HG02981 (cell line): ENCODE results near the gene PPP1R27.
"Not testable (repeated sequence)": the region's sequence is repeated elsewhere in the genome, so short reads cannot be mapped to it uniquely, and the experiment has no call there.

ENCODE experiments used
- ATAC-seq: cut with Tn5 transposase; IDR thresholded peaks from one replicate; pipeline ENCODE4 v1.9.1; 2021; ENCODE audit warnings: mild to moderate bottlenecking, moderate library complexity; ENCODE audit not compliant: unreplicated experiment

PPP1R27 gene

DNA sequence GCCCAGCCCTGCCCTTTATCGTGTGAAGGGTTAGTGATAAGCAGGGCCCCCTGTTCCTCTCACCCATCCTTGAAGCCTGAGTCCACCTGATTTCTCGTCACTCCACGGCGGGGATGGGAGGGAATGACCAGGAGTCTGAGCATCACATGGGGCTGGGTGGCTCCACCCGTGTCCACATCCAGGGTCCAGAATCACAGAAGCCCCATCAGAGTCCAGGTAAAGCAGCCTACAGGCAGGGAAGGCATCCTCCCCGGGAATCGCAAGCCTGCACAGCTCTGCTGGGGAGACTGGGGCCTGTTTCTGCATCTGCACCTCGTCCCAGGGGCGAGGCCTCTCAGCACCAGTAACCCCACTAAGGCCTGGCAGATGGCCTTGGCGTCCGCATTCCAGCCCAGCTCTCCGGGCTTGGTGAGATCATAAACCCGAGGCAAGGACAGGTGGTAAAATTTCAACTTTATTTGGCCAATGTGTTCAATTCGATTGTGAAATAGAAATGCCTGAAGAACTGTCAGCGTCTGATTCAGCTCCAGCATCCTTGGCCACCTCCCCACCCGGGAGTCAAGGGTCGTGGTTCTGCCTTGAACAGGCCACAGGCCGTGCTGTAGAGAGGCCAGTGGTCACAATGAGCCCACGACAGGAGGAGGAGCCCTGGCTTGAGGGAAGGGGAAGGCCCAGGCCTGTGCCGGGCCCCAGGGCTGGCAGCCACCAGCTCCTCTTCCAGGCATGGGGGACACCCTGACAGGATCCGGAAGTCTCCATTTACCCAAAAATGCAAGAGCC is 8.1 kb upstream of the PPP1R27 start:
- ATAC-seq: no peak

DNA sequence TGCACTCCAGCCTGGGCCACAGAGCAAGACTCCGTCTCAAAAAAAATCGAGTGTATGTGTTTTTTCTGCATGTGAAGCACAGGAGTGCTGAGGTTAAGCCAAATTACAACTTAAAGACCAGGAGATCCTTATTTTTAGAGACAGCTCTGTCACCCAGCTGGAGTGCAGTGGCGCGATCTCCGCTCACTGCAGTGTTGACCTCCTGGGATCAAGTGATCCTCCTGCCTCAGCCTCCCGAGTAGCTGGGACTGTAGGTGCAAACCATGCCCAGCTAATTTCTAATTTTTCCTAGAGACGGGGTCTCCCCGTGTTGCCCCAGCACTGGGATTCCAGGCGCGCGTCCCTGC is 7.5 kb upstream of the PPP1R27 start:
- no peak for ATAC-seq

DNA sequence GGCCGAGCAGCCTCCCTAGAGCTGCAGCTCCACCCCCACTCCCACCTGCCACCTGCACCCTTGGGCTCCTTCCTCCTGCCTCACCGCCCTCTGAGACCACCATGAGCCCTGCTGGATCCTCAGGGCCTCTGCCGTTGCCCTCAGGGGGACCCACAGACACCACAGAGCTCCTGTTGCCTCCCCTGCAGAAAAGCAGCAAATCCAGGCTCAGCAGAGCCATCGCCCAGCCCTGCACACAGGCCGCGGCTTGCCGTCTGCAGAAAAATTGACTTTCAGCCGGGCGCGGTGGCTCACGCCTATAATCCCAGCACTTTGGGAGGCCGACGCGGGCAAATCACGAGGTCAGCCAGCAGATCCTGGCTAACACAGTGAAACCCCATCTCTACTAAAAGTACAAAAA is 7.0 kb upstream of the PPP1R27 start:
- no peak for ATAC-seq

DNA sequence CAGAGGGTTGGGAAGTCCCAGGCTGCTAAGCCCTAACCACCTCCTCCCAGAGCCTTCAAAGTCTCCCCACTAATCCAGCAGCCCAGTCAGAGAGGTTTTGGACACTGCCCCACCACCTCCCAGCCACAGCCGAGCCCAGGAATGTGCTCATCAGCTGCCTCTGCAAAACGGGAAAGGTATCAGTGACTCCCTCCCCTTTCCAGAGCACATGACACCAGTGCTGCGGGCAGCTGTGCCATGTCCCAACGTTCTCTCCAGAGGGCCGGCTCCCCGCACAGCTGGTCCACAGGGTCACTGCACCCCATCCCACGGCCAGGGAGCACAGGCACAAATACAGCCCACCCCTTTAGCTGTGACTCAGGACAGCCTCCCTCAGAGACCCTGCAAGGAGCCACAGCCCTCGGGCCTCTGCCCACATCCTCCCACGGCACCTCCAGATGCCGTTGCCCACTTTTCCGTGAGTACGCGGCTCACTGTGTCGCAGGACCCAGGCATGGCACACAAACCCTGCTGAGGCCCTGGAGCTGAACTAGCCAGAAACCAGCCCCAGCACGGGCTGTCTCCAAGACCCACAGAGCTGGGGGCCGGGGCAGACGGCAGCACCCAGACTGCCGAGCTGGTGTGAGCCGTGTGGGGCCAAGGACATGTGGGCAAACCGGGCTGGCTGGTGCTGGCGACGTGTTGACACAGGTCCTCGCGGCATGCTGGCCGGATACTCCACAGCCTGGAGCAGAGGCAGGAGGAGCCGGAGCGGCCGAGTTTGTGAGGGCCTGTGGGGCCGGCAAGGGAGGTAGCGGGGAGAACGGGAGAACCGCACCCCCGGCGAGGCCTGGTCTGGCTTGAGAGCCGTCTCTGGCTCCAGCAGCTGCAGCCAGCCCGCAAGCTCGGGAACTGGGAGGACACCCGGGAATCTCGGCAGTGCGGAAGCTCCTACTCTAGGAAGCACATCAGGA is 6.3 kb upstream of the PPP1R27 start:
- no peak for ATAC-seq

DNA sequence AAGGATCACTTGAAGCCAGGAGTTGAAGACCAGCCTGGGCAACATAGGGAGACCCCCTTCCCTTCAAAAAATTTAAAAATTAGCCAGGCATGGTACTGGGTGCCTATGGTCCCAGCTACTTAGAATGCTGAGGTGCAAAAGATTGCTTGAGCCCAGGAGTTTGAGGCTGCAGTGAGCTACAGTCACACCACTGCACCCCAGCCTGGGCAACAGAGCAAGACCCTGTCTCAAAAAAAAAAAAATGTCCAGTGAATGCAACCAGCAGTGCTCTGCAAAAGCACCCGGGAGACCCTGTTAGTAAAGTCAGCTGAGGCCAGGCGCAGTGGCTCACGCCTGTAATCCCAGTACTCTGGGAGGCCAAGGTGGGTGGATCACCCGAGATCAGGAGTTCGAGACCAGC is 5.2 kb upstream of the PPP1R27 start:
- ATAC-seq: not testable (repeated sequence)

DNA sequence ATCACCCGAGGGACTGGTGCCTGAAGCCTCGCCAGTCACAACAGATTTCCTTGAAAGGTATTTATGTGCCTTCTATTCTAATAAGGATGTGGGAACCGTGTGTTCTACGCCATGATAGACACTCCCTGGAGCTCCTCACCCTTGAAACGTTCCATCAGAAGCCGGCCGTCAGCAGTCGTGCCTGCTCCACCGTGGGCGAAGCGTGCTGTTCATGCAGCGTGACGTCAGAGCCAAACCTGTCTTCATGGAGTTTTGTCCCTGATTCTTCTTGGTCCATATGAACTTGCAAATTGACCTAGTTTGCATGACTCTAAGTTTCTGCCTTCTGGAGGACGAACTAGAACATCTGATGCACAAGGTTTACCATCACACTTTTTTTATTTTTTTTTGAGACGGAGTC is 4.5 kb upstream of the PPP1R27 start:
- no peak for ATAC-seq

DNA sequence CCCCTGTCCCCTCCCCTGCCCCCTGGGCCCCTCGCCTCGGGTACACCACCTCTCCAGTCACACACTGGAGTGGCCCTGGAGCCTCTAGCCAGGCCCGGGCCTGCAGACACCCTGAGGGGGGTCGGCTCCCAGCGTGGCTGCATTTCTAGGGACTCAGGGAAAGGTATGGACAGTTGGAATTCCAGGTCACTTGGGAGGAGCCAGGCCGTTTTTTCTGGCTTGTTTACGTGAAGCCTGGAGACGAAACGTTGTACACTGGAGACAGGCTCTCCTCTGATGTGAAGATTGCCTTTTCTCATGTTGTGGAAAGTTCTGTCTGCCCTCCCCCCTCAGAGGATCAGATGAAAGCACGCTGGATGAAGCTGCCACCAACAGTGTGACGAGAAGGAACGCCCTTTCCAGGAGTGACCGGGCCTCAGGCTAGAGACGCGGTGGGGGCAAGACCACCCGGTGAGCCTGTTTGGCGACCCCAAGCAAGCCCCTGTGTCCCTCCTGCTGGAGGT is 4.0 kb upstream of the PPP1R27 start:
- no peak for ATAC-seq

DNA sequence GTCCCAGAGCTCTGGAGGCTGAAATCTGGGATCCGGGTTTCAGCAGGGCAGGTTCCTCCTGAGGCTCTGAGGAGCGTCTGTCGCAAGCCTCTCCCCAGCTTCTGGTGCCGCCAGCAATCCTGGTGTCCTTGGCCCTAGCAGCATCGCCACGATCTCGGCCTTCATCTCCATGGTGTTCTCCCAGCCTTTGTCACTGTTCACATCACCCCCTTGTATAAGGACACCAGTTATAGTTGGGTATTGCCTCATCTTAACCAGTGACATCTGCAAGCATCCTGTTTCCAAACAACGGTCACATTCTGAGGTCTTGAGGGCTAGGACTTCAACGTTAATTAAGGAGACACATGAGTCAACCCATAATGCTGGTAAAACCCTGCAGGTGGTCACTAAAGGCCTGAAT is 2.8 kb upstream of the PPP1R27 start:
- ATAC-seq: no peak

DNA sequence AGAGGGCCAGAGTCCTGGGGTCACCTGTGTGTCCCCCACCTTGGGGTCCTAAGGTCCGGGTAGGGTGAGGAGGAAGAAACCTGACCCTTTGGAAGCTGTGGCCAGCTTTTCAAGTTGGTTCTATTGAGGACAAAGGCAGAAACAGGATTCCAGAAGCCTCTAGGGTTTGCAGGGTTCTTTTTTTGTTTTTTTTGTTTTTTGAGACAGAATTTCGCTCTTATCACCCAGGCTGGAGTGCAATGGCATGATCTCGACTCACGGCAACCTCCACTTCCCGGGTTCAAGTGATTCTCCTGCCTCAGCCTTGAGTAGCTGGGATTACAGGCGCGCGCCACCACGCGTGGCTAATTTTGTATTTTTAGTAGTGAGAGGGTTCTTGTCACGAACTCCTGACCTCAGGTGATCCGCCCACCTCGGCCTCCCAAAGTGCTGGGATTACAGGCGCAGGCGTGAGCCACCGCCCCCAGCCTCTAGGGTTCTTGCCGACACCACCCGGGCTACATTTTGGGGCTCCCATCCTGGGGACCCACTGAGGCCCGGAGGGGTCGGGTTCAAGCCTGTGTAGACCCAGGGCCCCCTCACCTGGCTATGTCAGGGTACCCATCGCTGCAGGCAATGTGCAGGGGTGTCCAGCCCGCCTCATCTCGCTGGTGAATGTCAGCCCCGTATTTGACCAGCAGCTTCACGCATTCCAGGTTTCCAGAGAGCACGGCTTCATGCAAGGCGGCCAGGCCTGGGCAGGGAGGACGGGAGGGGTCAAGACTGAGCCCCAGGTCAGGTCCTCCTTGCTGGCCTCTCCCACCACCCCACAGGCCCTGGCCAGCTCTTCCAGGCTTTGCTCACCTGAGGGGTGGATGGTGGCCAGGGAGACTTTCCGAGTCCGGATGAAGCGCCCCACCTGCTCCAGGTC is 674 bp downstream of the PPP1R27 start:
- no peak for ATAC-seq

DNA sequence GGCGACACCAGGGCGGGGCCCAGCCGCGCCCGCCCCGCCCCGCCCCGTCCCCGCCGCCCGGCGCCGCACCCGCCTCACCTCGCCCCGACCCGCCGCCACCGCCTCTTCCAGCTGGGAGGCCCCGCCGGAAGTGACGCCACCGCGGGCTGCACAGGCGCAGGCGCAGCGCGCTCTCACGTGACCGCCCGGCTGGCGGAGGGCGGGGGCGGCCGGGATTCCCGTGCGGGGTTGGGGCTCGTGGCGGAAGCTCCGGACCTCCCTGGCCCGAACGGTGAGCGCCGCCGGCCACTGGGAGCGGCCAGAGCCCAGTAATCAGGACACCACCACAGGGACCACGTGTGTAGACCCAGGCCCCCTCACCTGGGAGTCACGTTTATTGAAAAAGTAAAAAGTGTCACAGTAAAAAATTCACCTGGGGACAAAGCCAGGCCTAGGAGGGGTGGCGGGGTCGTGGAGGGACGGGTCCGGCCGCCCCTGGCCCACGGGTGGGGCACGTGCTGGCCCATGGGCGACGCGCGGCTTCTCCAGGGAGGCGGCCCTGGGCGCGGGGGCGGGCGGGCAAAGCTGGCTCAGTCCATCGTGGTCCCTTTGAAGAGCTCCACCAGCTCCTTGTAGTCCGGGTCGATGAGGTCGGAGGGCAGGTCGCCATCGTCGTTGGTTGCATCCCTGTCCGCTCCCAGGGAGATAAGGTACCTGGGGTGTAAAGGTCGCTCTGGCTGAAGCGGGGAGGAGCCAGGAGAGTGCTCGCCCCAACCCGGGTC is 1.5 kb downstream of the PPP1R27 start, which contains the start of gene MCRIP1:
Gene MCRIP1 (minus strand): TSS at position 132 of the 761 bp plus-strand sequence. CDS start 8,785 bp downstream, outside the sequence.
- peak; percentile 67 for ATAC-seq

DNA sequence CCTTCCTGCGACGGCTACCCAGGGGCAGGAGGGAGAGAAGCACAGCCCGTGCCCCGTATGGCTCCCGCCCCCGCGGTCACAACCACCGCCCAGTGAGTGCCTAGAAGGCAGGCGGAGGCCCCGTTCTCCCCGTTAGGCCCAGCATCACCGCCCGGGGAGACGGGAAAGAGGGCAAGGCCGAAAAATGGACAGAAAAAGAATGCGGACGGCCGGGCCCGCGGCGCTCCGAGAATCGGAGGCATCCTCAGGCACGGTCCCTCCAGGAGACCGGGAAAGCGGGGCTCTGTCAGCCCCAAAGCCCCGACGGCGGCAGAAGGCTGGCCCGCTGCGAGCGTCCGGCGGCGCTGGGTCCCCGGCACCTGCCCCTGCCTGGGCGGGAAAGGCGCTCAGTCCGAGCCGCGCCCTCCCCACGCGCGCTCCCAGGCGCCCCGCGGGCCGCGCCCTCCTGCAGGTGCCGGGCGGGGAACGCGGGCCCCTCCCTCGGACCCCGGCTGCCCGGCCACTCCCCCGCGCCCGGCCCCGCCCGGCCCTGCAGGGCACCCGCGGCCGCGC is 2.2 kb downstream of the PPP1R27 start:
- ATAC-seq: peak; percentile 59

DNA sequence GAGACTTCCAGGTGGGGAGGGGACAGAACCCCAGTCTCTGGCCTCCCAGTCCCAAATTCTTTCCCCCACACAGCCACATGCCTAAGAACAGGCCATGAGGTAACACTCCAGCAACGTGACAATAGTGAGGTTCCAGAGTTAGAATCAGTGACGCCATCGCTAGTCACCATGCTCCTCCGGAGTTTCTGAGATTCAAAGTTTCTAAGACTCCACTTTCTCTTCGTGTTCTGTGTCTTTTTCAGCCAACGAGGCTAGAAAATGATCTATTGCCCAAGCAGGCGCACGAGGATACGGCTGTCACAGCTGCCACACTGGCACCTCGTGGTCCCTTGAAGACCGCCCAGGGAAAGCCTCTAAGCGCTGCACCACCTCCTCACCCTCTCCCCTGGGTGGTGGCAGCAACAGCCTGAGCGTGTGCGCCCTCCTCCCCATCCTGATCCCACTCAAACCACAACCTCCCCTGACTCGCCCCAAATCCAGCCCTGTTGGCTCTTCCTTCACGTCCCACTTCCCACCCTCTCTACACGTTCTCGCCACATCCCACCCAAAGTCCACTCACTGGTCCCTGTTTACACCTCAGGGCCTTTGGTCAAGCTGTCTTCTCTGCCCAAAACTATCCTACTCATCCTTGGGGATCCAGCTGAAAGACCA is 2.8 kb downstream of the PPP1R27 start:
- ATAC-seq: no peak

DNA sequence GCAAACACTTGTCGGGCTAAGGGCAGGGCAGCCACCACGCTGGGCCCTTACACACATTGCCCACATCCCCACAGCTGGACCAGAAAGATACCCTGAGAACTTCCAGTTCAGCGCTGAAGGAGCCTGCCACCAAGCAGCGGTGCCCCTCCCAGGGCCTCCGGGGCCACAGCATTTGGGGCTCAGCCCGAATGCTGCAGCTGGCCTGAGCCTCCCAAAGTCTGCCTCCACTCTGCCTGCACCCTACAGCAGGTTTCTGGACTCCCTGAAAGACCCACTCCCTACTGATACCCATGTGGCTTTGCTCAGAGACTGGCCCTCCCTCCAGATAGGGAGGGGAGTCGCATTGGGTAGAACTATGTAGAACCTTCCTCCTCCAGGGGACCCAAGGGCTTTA is 3.3 kb downstream of the PPP1R27 start:
- no peak for ATAC-seq

DNA sequence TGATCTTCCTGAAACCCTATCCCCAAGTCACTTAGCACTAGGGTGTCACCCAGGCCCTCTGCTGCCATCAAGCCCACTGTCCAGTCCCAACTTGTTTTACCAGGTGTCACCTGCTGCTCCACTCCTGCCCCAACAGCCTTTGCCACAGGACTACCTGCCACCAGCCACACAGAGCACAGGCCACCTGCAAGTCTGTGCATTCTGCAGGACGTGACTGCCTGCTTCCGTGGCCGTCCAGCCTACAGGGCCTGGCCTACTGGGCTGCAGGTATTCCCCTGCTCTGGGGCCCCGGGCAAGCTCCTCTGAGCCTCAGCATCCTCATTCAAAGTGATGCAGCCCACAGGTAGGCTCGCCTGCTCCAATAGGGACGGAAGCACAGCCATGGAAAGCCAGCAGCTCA is 5.0 kb downstream of the PPP1R27 start:
- ATAC-seq: no peak

DNA sequence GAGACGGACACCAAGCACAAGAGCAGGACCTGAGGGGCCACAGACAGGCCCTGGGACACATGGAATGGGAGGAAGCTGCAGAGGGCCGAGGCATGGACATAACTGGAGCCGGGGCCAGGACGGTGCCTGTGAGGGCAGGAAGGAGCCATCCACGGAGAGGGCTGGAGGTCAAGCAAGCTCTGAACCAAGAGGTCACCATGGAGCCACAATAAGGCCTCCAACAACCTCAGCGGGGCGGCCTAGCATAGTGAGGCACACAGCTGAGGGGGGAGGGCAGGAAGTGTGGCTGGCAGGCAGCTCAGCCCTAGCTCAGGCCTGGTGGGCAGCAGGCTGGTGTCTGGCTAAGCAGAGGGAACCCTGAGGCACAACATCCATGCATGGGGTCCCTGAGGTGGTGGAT is 6.2 kb downstream of the PPP1R27 start:
- no peak for ATAC-seq

DNA sequence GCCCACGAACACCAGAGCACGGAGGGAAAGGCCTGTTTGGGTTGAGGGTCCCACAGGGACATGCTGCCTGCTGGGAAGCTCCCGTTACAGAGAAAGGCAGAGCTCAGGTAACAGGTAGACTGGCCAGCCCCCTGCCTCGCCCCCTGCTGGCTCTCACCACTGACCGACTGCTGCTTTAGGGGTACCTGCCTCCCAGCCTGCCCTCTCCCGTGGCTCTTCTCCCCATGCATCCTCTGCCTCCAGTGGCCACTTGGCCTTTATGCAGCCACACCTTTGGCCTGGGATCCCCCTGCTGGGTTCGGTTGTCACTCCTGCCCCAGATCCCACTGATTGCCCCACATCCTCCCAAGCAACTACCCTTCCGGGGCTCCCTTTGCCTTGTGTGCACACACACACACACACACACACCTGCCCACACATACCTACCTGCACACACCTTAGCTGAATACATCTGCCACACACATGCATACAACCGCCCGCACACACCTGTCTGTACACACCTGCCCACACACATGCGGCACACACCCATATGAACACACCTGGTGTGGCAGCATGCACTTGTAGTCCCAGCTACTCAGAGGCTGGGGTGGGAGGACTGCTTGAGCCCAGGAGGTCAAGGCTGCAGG is 8.9 kb downstream of the PPP1R27 start:
- ATAC-seq: no peak

DNA sequence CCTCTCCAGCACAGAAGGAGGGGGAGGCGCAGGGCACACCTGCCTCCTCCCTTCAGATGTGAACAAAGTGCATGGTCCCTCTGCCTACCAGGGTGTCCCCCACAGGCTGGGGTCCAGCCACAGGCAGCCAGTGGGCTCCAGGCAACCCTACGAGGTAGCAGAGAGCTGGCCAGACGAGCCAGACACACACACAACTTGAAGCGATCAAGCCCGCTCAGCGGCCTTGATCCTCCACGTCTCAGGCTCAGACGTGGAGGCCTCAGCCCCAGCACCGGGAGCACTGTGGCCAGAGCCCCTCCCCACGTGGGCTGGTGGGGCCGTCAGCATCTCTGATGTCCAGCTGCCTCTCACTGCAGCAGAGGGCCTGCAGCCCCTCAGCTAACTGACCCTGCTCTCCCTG is 10.3 kb downstream of the PPP1R27 start:
- ATAC-seq: no peak

DNA sequence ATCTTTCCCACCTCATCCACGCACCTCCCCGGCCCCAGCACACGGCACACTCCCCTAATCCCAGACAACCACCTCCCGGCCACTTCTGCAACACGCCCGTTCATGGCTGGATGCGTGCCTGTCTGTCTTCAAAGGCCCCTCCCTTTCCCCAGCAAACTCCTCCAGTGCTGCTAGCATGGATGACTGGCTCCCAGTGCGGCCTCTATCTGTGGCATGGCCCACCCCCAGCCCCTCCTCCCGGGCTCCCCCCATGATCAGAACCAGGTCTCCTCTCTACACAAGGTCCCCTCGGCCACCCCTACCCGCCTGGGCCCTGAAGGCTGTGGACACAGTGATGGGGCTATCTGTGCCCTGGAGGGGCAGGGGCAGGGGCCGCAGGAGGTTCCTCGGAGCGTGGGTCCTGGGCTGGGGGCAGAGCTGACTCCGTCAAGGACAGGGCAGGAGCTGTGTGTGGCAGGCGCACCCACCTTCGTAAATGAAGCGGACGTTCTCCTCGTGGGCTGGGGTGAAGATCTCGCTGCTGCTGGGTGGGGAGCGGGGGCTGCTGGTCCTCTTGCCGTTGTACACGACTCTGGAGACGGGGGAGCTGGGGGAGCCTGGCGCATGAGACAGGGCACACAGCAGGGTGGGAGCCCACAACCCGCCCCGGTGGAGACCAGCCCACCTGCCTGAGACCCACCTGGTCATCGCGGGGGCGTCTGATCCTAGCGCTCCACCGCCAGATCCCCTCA is 10.9 kb downstream of the PPP1R27 start:
- ATAC-seq: no peak
